Activated T-helper 1 cell treated with Interleukin-2 at 50 U/mL for 16 hours (primary cell): ENCODE data around the gene SSRP1.
"Not testable (repeated sequence)": the region's sequence is repeated elsewhere in the genome, so short reads cannot be mapped to it uniquely, and the experiment has no call there.

Experiments
- DNase-seq: peaks from one replicate; pipeline ENCODE4 v3.0.0-alpha.2; 2020; ENCODE audit warnings: low read depth

The SSRP1 gene

GRCh38 chr11:57299150-57299737 is 36.4 kb downstream of the SSRP1 start:
- no peak for DNase-seq

GRCh38 chr11:57297221-57297620 is 38.5 kb downstream of the SSRP1 start:
- no peak for DNase-seq

- DNase-seq, result not testable (repeated sequence)
These were observed 39.5 kb downstream of the SSRP1 start for GRCh38 chr11:57296205-57296604.

GRCh38 chr11:57294225-57295131 is 41.2 kb downstream of the SSRP1 start:
- DNase-seq, result no peak

GRCh38 chr11:57290288-57290687 is 45.4 kb downstream of the SSRP1 start:
- DNase-seq, result no peak

- DNase-seq, result no peak
These were observed 46.7 kb downstream of the SSRP1 start for GRCh38 chr11:57288771-57289579.

GRCh38 chr11:57287884-57288283 is 47.8 kb downstream of the SSRP1 start:
- no peak for DNase-seq

GRCh38 chr11:57283231-57283990 is 52.3 kb downstream of the SSRP1 start:
- DNase-seq, result no peak

- DNase-seq, result not testable (repeated sequence)
These were observed 54.1 kb downstream of the SSRP1 start for GRCh38 chr11:57281546-57281945.

GRCh38 chr11:57279116-57279515 is 56.6 kb downstream of the SSRP1 start:
- DNase-seq, result no peak

- no peak for DNase-seq
These were observed 57.0 kb downstream of the SSRP1 start for GRCh38 chr11:57278721-57279095.

- no peak for DNase-seq
These were observed 57.6 kb downstream of the SSRP1 start for GRCh38 chr11:57277845-57278720.

- DNase-seq, result no peak
These were observed 58.6 kb downstream of the SSRP1 start for GRCh38 chr11:57276971-57277675.

GRCh38 chr11:57276169-57276970 is 59.3 kb downstream of the SSRP1 start:
- no peak for DNase-seq
